Prostate gland (tissue), 2 donors: ENCODE results near the gene SLC2A6. TPM values are rescaled to one million over a fixed set of nuclear protein-coding genes. Genes with fewer than 3 reads are reported as not detected.

Experiments
- DNase-seq: peaks from one replicate; pipeline ENCODE4 v3.0.0-alpha.2; 2019; ENCODE audit warnings: low spot score
- H3K27ac ChIP-seq, 2 donors: fragments of 200-600 bp; sonication (generic); 2 replicates each; pipeline ENCODE4 v1.5.1; 2017 to 2019
- H3K27me3 ChIP-seq: fragments of 200-600 bp; sonication (generic); replicated peaks from 2 replicates; pipeline ENCODE4 v1.5.1; 2019; ENCODE audit not compliant: insufficient read depth
- H3K36me3 ChIP-seq, 2 donors: fragments of 200-600 bp; sonication (generic); 1 replicate in 1 of 2; 2 replicates in 1 of 2; pipeline versions ENCODE4 v1.5.1 to v1.8.1; 2017 to 2019
- H3K4me1 ChIP-seq: fragments of 200-600 bp; sonication (generic); replicated peaks from 2 replicates; pipeline ENCODE4 v1.5.1; 2019
- H3K4me3 ChIP-seq, 2 donors: fragments of 200-600 bp; sonication (generic); 2 replicates each; pipeline ENCODE4 v1.5.1; 2017 to 2019
- H3K9me3 ChIP-seq: fragments of 200-600 bp; sonication (generic); 2 replicates; pipeline ENCODE4 v1.5.1; 2017
- POLR2A ChIP-seq: fragments of 450-650 bp; IDR thresholded peaks from one replicate; pipeline ENCODE4 v1.6.1; 2016; ENCODE audit warnings: antibody characterized with exemption, mild to moderate bottlenecking
- POLR2AphosphoS5 ChIP-seq: sonication (generic); formaldehyde crosslinking; IDR thresholded peaks from one replicate; pipeline ENCODE4 v1.6.1; 2017; ENCODE audit warnings: antibody characterized with exemption
- WGBS: methylation state at CpG from one replicate; pipeline ENCODE4 v1.1.5; 2018; 5-methylcytosine and 5-hydroxymethylcytosine counted together
- intact Hi-C: fragments of 100-400 bp; cut with DNase I; formaldehyde crosslinking; loops from one replicate; pipeline ENCODE4 v1.14.2; 2022
- total RNA-seq, 2 donors: library from RNA; depleted of rRNA; stranded (reverse); fragments of >200 nt; gene quantifications; one replicate each; pipeline ENCODE4 v1.1.0, GENCODE V29; 2016
- TF ChIP-seq, protein P1 (sequence below), 4 experiments: fragments of 200-600 bp in 2 of 4; fragments of 450-650 bp in 2 of 4; sonication (generic) in 2 of 4; IDR thresholded peaks; 1 replicate in 3 of 4; 2 replicates in 1 of 4; pipeline ENCODE4 v1.5.1; 2016 to 2019; ENCODE audit warnings: antibody characterized with exemption in 4 of 4, mild to moderate bottlenecking in 2 of 4, moderate library complexity in 2 of 4

The SLC2A6 gene, protein sequence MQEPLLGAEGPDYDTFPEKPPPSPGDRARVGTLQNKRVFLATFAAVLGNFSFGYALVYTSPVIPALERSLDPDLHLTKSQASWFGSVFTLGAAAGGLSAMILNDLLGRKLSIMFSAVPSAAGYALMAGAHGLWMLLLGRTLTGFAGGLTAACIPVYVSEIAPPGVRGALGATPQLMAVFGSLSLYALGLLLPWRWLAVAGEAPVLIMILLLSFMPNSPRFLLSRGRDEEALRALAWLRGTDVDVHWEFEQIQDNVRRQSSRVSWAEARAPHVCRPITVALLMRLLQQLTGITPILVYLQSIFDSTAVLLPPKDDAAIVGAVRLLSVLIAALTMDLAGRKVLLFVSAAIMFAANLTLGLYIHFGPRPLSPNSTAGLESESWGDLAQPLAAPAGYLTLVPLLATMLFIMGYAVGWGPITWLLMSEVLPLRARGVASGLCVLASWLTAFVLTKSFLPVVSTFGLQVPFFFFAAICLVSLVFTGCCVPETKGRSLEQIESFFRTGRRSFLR
- 1 to 10 TPM in 1 of 2 donors, under 1 TPM in 1; 0.77 to 3.4 TPM for total RNA-seq

DNA sequence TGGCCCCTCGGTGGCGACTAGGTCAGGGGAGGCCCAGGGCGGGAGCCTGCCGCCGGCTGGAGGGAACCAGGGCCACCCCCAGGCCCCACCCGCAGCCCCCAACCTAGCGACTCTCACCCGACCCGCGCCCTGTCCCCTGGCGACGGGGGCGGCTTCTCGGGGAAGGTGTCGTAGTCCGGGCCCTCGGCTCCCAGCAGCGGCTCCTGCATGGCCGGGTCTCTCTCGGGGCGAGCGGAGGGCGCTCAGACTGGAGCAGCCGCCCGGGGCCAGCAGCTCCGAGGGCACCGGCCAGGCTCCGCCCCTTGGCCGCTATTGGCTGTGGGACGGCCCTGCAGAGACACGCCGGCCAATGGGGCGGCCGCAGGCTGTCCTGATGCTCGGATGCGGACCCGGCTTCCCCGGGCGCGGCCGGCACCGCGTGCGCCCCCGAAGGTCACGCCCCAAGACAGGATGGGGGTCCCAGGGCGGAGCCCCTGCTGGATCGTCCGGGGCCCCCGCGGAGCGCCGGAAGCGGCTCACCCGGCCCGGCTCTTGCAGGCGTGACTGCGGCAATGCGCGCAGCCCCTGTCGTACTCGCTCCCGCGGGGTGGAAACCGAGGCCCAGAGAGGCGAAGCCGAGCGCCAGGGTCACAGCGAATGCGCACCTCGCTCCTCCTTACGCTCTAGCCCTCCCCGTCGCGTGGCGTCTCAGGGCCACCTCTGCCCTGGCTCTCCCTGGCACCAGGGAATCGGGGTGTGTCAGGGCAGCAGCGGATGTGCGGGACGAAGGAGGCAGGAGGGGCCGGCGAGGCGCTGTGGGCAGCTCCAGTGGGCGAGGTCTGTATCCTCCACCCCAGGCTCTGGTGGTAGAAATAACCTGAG lies at the start of gene SLC2A6:
Gene SLC2A6, minus strand, starts transcription at position 249 of the 861 bp plus-strand sequence. Its CDS starts 40 bp downstream, at position 209.
- no peaks in the 10 kb centered on the region for H3K36me3 ChIP-seq
- H3K4me3 ChIP-seq: peak within 1 kb of the TSS; percentile 23 to 28
- H3K27ac ChIP-seq: no peak within 1 kb of the TSS
- WGBS: under 1% methylated on average over 70 of the region's 84 CpGs
- H3K27me3 ChIP-seq: no peaks in the 10 kb centered on the region
- DNase-seq: peak; percentile 76
- H3K4me1 ChIP-seq: no peaks in the 10 kb centered on the region
- intact Hi-C loops: no loop called here
- H3K9me3 ChIP-seq: no peaks in the 10 kb centered on the region
- TF ChIP-seq, protein P1, sequence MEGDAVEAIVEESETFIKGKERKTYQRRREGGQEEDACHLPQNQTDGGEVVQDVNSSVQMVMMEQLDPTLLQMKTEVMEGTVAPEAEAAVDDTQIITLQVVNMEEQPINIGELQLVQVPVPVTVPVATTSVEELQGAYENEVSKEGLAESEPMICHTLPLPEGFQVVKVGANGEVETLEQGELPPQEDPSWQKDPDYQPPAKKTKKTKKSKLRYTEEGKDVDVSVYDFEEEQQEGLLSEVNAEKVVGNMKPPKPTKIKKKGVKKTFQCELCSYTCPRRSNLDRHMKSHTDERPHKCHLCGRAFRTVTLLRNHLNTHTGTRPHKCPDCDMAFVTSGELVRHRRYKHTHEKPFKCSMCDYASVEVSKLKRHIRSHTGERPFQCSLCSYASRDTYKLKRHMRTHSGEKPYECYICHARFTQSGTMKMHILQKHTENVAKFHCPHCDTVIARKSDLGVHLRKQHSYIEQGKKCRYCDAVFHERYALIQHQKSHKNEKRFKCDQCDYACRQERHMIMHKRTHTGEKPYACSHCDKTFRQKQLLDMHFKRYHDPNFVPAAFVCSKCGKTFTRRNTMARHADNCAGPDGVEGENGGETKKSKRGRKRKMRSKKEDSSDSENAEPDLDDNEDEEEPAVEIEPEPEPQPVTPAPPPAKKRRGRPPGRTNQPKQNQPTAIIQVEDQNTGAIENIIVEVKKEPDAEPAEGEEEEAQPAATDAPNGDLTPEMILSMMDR (IDR thresholded peaks at IDR 0.05): no peak
- TF ChIP-seq POLR2A: no peak
- TF ChIP-seq POLR2AphosphoS5: no peak

DNA sequence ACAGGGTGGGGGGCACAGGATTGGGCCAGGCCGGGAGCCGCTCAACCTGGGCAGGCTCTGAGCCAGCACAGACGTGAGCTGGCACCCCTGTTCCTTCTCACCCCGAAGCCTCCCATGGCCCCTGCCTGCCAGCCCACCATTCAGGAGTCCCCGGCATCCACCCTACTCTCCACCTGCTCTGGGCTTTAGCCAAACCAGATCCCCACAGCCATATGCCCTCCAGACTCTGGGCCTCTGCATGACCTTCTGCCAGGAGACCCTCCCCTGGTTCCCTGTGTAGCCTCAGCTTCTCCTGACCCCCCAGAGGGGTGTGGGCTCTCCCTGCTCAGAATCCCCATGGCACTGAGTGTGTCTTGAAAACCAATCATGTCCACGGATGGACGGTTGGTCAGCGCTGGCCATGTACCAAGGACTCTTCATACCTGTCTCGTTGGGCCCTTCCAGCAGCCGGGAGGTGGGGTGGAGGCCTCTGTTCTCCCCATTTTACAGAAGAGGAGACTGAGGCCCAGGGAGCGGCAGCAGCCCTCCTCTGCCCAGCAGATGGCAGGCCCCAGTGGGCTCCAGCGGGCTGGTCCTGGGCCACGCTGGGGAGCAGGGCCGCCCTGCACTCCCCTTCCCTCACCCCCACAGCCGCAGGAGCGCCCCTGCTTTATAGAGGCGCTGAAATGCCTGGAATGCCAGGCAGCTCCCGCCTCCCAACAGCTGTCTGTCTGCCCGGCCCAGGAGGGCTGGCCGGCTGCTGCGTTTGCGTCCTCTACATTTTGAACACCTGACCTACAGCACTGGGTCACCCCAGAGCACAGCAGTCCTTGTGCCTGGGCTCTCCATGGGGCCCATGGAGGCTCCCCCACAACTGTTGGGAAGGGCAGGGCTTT lies 49.3 kb upstream of the SLC2A6 start:
- no peaks in the 10 kb centered on the region for H3K9me3 ChIP-seq
- 40% methylated on average over 19 of the region's 22 CpGs for WGBS
- intact Hi-C loops: no loop called here
- H3K4me3 ChIP-seq: no peak overlapping the region
- TF ChIP-seq, protein P1 (IDR thresholded peaks at IDR 0.05): no peak
- no peak for TF ChIP-seq POLR2A
- no peak for TF ChIP-seq POLR2AphosphoS5
- no peak overlapping the region for H3K27ac ChIP-seq
- H3K27me3 ChIP-seq: peaks cover 5% of the 10 kb centered on the region
- no peaks in the 10 kb centered on the region for H3K36me3 ChIP-seq
- no peak for DNase-seq
- peaks cover 6% of the 10 kb centered on the region for H3K4me1 ChIP-seq

DNA sequence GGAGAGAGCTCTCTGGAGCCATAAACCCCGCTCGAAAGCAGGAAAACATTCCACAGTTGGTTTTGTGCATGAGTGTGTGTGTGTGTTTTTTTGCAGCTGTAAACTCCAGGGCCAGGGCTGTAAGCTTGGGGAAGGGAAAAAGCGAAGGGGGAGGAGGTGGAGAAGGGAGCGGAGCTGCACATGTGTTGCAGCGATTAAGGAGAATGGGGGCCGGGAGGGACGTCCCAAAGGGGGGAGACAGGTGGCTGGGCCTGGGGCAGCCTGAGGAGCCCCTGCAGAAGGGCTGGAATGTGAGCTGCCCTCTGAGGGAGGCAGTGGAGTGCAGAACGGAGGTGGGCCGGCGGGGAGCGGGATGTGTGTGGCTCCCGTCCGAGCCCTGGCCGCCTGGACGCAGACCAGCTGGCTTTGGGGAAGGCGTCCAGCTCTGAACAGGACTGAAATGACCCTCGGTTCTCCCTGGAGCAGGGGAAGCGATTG lies 48.6 kb upstream of the SLC2A6 start:
- Histone ChIP-seq H3K4me3 (no peak overlapping the region), H3K27ac (no peak overlapping the region), H3K4me1 (peaks cover 6% of the 10 kb centered on the region), H3K9me3 (no peaks in the 10 kb centered on the region), H3K27me3 (peaks cover 5% of the 10 kb centered on the region), H3K36me3 (no peaks in the 10 kb centered on the region)
- DNase-seq: no peak
- intact Hi-C loops: no loop called here
- TF ChIP-seq POLR2A (no peak), POLR2AphosphoS5 (no peak)
- TF ChIP-seq, protein P1 (IDR thresholded peaks at IDR 0.05): no peak
- WGBS: 29% methylated on average over 18 of the region's 18 CpGs

DNA sequence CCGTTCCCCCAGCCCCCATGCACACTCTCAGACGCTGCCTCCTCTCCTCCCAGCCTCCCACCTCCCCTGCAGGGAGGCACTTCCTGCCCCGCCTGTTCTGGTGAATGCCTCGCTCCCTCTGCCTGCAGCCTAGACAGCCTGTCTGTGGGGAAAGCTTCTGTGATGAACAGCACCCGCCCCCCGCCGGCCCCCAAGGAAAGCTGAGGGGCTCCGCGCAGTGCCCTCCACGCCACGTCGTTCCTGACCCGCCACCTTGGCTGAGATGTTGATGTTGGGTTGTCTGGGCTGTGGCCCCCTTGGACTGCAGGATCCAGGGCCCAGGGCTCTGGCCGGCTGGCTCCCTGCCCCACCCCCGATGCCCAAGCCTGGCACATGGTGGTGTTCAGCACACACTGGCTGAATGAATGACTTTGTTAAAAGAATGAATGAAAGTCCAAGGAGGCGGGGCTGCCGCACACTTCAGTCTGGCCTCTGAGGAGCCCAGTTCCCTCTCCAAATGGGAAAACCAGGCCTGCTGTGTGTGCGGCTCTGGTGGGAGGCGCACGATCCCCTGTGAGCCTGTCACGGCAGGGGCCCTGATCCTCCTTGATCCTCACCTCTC lies 47.9 kb upstream of the SLC2A6 start:
- H3K36me3 ChIP-seq: no peaks in the 10 kb centered on the region
- H3K9me3 ChIP-seq: no peaks in the 10 kb centered on the region
- no peak for DNase-seq
- WGBS: 45% methylated on average over 18 of the region's 21 CpGs
- H3K27me3 ChIP-seq: peaks cover 5% of the 10 kb centered on the region
- intact Hi-C loops: no loop called here
- H3K4me3 ChIP-seq: no peak overlapping the region
- H3K27ac ChIP-seq: no peak overlapping the region
- H3K4me1 ChIP-seq: peaks cover 6% of the 10 kb centered on the region
- TF ChIP-seq, protein P1 (IDR thresholded peaks at IDR 0.05): no peak
- TF ChIP-seq POLR2A: no peak
- TF ChIP-seq POLR2AphosphoS5: no peak
